NCI-H226 (cell line): Measurements from ENCODE around the gene ATG14.
A peak's percentile ranks its signal among the peaks of the same experiment; 100 is the strongest.
"Not testable (repeated sequence)": the region's sequence is repeated elsewhere in the genome, so short reads cannot be mapped to it uniquely, and the experiment has no call there.

Experiments used
- DNase-seq: peaks from one replicate; pipeline ENCODE4 v3.0.0-alpha.2; 2015

Gene ATG14

GRCh38 chr14:55432628-55433027, 21.0 kb upstream of the ATG14 start:
- no peak for DNase-seq

GRCh38 chr14:55430024-55430690, 18.5 kb upstream of the ATG14 start:
- peak; percentile 19 for DNase-seq

- DNase-seq: peak; percentile 12
These were observed 15.8 kb upstream of the ATG14 start for GRCh38 chr14:55427439-55427838.

- no peak for DNase-seq
These were observed 15.3 kb upstream of the ATG14 start for GRCh38 chr14:55426891-55427290.

GRCh38 chr14:55425091-55425490, 13.5 kb upstream of the ATG14 start:
- DNase-seq: no peak

GRCh38 chr14:55423969-55424368, 12.3 kb upstream of the ATG14 start:
- DNase-seq: no peak

- DNase-seq: not testable (repeated sequence)
These were observed 10.7 kb upstream of the ATG14 start for GRCh38 chr14:55422338-55422737.

- DNase-seq: no peak
These were observed 8.0 kb upstream of the ATG14 start for GRCh38 chr14:55419663-55420062.

- no peak for DNase-seq
These were observed 6.8 kb upstream of the ATG14 start for GRCh38 chr14:55418411-55418810.

- DNase-seq: no peak
These were observed 6.3 kb upstream of the ATG14 start for GRCh38 chr14:55417955-55418354.

DNA sequence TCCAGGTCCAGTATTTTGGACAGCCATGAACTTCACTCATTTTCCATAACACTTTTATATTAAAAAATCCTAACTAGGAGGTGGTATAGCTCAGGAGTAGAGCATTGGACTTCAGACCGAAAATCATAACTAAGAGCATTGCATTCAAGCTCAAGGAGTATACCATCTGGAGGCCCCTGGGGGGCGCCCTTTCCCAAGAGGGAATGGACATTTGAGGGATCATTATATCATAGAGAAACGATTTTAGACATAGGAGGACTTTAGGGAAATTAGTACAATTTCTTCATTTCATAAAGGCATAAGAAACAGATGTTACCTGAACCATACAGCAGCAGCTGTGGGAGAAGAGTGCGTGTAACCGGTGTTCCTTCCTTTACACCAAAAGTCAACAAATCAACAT, 5.2 kb upstream of the ATG14 start:
- DNase-seq: no peak

- no peak for DNase-seq
These were observed 2.9 kb upstream of the ATG14 start for GRCh38 chr14:55414551-55414950.

DNA sequence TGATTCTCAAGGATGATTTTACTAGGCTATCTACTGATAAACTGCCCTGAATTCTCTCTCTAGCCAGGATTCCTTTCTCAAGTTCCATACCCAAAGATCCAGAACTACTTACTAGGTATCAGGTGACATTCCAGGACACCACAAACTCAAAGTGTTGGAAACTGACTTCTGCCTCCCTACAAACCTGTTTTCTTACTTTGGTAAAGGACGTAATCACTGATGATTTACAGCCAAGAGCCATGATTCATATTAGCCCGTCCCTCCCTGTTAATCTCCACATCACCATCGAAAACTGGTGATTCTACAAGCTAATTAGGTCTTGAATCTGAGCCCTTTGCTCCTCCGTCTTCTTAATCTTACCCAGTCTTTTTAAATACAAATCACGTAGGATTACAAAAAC, 1.0 kb upstream of the ATG14 start:
- no peak for DNase-seq

DNA sequence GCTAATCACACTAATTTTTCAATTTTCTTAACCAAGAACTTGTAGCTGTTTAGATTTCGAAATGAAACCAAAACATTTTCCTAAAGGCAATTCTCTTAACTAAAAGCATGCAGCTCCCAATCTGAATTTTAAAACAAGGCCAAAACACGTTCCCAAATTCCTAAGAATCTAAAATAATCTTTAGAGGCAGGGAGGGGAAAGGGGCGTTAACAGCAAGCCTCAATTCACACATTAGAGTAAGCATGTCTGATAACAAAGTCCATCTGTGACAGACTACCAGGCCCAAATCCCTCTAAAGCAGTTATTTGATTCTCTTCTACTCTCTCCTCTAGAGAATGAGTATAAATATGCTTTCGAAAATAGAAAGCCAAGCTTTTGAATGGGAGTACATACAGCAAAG, 754 bp downstream of the ATG14 start:
- no peak for DNase-seq

DNA sequence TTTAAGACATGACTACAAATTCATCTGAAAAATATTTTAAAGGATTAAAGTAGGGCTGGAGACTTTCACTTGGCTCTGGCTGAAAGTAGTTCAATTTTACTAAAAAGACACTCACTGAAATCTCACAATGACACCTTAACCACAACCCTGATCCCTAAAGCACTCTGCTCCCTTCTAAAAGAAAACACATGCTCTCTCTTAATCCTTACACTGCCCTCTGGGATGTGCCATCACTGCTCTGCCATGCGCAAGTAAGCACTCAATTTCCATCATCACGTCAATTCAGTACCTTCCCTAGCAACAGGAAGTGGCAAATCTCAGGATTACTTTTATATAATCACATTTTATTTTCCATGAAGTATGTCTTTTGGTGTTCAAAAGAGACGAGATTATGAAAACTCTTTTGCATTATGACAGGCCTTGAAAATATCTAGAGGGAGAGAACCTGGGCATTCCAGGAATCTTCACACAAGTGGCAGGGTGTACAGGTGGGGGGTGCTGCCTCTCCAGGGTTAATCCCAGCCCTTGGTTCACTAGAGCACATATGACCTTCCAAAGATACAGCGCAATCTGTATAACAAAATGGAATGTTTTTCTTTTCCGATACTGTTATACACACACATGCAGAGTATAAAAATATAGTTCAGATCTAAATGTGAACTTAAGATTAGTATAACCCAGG, 7.3 kb downstream of the ATG14 start:
- DNase-seq: no peak

GRCh38 chr14:55401751-55402150, 9.9 kb downstream of the ATG14 start:
- DNase-seq: no peak

- peak; percentile 16 for DNase-seq
These were observed 11.8 kb downstream of the ATG14 start for GRCh38 chr14:55399852-55400251.

DNA sequence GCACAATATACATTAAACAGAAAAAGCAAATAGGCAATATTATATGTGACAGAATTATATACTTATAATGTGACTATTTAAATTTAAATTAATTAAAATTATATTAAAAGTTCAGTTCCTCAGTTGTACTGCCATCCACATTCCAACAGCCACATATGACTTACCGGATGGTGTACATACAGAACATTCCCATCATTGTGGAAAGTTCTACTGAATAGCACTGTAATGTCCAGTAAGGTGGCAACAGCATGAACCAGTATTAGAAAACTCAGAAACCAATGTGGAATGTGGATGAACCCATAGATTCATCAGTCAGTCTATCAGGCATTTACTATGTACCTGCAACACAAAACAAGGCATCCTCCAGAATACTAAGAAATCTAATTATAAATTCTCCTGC, 12.4 kb downstream of the ATG14 start:
- no peak for DNase-seq

- DNase-seq: peak; percentile 79
These were observed 13.0 kb downstream of the ATG14 start for GRCh38 chr14:55398679-55399078.

GRCh38 chr14:55389330-55389729, 22.3 kb downstream of the ATG14 start:
- peak; percentile 35 for DNase-seq

DNA sequence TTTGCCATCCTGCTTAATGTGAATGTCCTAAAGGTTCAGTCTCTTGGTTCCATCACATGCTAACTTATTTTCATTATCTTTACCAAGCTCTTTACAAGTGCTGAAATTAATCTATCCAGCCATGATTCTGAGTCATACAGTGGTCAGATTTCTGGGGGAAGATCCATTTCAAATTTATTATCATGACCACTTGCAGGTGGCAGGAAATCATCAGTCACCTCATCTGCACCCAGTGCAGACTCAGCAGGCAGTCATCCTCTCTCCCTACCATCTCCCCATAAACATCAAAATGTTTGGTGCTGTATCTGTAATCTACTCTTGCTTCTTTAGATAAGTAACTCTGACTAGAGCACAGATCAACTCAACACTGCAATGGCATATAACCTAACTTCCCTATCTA, 23.5 kb downstream of the ATG14 start:
- peak; percentile 73 for DNase-seq

- no peak for DNase-seq
These were observed 24.5 kb downstream of the ATG14 start for GRCh38 chr14:55387121-55387520.

DNA sequence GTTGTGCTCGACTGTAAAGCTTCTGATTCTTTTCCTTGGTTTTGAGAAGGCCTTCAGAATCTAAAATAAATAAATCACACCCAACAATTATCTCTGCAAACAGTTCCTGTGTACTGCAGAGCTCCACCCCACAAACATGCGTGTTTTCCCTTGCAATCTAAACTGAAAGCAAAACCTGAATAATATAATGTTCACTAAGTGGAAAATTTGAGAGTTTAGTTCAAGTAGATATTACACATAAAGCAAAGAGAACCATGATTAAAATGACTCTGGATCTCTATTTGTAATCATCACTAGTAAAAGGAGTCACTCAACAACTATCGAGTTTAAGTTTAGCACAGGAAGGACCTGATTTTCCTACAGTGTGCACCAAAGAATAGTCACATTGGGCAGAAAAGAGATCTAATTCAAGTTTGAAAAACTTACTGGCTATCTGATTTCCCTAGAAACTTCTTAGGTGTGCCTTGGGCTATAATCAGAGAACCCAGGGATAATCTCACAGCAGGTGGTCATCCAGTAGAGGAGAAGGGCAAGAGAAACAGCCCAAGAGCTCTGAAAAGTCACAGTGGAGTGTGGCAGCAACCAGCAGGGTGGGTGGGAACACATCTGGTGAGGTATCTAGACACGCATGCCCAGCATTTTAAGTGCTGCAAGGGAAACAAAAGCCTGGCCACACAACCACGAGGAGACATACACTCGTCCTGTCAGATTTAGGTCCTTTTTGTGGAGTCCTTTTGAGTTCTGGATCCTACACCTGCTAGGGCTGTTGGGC, 25.4 kb downstream of the ATG14 start:
- no peak for DNase-seq

- DNase-seq: no peak
These were observed 27.1 kb downstream of the ATG14 start for GRCh38 chr14:55384536-55384935.
